Activated T-cell treated with anti-CD3 and anti-CD28 coated beads for 24 hours (primary cell): ENCODE results near the gene LPA.
A peak's percentile ranks its signal among the peaks of the same experiment; 100 is the strongest.
"Not testable (repeated sequence)": the region's sequence is repeated elsewhere in the genome, so short reads cannot be mapped to it uniquely, and the experiment has no call there.

Experiments
- DNase-seq: peaks from one replicate; pipeline ENCODE4 v3.0.0-alpha.2; 2020; ENCODE audit warnings: low read depth

Gene LPA

DNA sequence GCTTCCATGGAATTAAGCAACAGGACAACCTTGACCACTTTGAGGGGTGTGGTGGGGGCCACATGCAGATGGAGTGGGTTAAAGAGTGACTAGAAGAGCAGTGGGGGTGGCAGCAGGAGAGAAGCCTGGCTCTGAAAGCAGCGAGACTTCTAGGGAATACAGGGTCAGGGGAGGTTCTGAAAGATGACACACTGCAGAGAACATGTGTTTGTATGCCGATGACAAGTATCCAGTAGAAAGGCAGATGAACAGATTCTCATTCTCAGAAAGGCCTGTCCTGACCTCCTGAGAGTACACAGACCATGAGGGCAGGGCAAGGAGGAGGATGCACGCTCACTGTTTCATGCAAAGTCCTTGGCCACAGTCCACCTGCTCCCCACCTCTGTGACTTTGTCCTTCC is 2.9 kb downstream of the LPA start:
- no peak for DNase-seq

- DNase-seq, result no peak
Observed at GRCh38 chr6:160659562-160659961, 4.5 kb downstream of the LPA start.

- DNase-seq, result no peak
Observed at GRCh38 chr6:160634706-160635105, 29.4 kb downstream of the LPA start.

DNA sequence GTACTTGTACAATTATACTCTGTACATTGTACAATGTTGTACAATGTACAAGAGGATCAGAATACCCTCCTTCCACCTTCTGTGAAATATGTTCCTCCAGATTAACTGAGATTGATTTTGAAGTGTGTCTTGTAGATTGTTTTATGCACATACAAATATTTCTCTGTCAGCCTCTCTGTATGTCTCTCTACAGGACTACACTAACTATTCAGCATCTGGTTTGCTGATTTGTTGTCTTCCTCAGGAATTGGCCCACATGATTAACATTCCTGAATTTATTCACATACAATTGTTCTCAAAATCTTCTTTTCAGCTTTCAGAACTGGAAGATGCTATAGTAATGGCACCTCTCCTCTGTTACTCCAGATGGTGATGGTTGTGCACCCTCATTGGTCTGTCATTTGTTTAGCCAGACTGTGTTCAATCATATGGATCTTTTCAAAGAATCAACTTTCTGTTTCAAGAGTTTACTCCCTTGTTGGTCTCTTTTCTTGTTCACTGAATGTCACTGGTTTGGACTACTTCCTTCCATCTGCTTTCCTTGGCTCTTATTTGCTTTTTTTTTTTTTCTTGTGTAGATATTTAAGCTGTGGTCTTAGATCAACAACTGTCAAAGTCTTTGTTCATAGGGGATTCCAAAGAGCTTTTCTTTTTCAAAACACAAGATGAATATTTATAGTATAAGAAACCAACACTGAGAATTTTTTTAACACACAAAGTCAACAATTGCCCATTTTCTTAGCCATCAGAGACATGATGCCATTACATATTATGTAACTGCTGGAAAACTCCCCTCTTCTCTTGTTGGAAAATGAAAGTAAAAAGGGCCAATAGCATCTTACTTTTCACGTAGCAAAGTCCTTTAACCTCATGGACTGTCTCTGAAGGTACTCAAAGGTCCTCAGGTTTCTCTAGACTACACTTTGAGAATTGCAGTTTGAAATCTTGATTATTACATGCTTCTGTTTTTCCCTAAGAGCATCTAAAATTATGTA is 67.9 kb downstream of the LPA start:
- no peak for DNase-seq

DNA sequence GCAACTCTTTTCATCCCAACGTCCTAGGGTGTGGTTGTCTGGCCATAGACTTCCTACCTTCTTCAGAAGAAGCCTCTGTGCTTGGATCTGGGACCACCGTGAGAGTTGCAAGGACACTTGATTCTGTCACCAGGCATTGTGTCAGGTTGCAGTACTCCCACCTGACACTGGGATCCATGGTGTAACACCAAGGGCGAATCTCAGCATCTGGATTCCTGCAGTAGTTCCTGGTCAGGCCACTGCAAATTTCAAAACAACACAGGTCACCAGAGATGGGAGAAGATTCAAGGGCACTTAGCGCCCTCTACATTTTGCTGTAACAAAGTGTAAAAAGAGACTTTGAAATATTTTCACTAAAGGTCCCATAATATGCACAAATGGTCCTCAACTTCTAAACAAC is 68.8 kb downstream of the LPA start:
- not testable (repeated sequence) for DNase-seq

DNA sequence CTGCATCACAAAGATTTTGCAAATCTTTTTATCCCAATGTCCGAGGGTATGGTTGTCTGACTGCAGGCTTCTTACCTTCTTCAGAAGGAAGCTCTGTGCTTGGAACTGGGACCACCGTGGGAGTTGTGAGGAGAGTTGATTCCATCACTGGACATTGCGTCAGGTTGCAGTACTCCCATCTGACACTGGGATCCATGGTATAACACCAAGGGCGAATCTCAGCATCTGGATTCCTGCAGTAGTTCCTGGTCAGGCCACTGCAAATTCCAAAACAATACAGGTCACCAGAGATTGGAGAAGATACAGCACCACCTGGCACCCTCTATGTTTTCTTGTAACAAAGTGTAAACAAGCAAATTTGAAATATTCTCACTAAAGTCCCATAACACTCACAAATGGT is 77.7 kb downstream of the LPA start:
- DNase-seq, result no peak

DNA sequence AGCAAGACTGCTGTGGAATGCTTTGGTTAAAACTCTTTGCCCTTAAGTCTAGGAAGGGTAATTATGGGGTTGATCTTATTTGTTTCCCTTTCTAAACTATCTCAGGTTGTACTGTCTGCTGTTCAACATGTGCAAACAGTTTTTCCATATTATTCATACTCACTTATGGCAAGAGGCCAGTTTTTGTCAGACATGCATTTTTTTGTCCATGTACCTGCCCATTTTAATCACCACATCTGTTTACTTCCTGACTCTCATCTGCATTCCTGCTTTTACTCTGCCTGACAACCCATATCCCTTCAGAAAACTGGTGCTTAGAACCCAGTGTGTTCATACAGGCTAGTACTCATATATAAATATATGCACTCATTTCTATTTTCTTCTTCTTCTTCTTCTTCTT is 80.3 kb downstream of the LPA start:
- no peak for DNase-seq

DNA sequence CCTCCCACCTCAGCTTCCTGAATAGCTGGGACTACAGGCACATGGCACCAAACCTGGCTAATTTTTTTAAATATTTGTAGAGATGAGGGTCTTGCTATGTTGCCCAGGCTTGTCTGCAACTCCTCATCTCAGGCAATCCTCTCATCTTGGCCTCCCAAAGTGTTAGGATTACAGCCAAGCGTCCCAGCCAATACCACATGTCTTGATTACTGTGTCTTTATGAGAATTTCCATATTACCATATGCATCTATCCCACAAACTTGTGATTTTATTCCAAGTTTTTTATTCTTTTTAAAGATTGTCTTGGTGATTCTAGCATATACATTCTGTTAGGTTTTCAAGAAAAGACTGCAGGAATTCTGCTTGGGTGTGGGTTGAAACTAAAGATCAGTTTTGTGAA is 82.7 kb downstream of the LPA start:
- DNase-seq, result no peak

DNA sequence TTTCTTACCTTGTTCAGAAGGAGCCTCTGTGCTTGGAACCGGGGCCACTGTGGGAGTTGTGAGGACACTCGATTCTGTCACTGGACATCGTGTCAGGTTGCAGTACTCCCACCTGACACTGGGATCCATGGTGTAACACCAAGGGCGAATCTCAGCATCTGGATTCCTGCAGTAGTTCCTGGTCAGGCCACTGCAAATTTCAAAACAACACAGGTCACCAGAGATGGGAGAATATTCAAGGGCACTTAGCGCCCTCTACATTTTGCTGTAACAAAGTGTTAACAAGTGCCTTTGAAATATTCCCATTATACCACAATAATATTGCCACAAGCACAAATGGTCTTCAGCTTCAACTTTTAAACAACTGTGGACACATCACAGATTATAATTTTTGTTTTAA is 85.6 kb downstream of the LPA start:
- not testable (repeated sequence) for DNase-seq

- no peak for DNase-seq
Observed at GRCh38 chr6:160573943-160574342, 90.1 kb downstream of the LPA start.

DNA sequence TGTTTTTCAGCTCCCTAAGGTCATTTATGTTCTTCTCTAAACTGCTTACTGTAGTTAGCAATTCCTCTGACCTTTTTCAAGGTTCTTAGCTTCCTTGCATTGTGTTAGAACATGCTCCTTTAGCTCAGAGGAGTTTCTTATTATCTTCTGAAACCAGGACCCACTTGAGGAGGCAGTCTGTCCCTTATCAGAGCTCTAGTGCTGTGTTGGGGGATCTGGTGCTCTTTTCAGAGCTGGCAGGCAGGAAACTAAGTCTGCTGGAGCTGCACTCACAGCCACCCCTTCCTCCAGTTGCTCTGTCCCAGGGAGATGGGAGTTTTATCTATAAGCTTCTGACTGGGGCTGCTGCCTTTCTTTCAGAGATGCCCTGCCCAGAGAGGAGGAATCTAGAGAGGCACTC is 92.9 kb downstream of the LPA start:
- not testable (repeated sequence) for DNase-seq

DNA sequence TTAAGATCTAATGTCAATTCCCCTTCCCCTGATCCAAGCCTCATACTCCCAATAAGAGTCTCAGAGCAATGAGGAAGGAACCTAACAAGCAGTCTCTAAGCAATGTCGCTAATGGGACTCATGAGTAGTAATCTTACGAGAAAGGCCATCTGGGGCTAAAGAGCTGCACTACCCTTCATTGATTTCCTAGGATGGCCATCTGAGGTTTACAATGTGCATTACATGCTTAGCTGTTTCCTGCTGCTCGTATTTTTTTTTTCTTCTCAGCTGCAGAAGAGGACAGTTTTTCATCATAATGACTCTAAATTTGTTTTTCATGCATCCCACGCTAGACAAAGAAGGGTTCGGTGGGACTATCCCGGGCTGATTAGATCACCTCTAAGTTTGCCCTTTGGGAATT is 119.3 kb downstream of the LPA start:
- no peak for DNase-seq

GRCh38 chr6:160535270-160535669 is 128.8 kb downstream of the LPA start:
- no peak for DNase-seq

- DNase-seq, result peak; percentile 58
Observed at GRCh38 chr6:160534050-160534696, 129.9 kb downstream of the LPA start.

DNA sequence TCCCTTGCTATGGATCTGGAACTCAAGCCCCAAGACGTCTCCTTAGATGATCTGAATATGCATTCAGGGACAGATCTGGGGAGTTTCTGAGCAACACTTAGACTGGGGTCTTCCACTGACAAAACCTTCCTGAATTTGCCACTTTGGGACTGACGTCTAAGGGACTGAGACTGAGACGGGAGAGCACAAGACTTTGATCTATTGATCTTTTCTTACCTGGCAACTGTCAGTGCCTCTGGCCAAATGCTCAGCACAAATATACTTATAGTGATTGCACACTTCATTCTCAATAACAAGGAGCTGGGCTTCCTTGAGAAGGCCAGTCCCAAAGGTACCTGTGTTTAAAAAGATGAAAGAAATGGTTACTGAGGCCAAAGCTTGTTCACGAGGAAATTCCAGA is 131.8 kb downstream of the LPA start:
- no peak for DNase-seq

DNA sequence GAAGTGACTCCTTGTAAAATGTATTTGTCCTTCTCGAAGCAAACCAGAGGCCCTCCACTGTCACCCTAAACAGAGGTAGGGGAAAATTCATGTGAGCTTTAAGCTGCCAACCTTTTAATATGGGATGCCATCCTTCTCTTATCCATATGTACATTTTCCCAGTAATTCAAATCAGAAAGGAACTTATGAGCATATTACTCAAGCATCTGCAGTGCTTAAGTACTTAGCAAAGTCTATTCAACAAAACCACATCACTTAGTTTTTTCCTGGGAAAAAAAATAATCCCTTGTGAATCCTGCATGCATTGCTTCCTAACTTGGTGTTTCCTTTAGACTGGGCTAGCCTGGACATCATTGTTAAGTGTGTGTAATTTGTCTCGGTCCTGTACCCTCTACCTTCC is 132.2 kb downstream of the LPA start:
- DNase-seq, result no peak

DNA sequence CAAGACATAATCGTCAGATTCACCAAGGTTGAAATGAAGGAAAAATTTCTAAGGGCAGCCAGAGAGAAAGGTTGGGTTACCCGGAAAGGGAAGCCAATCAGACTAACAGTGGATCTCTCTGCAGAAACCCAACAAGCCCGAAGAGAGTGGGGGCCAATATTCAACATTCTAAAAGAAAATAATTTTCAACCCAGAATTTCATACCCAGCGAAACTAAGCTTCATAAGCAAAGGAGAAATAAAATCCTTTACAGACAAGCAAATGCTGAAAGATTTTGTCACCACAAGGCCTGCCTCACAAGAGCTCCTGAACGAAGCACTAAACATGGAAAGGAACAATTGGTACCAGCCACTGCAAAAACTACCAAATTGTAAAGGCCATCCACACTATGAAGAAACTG is 134.6 kb downstream of the LPA start:
- DNase-seq, result not testable (repeated sequence)

- DNase-seq, result no peak
Observed at GRCh38 chr6:160523223-160523622, 140.9 kb downstream of the LPA start.

- DNase-seq, result peak; percentile 69
Observed at GRCh38 chr6:160520043-160520904, 143.8 kb downstream of the LPA start.

DNA sequence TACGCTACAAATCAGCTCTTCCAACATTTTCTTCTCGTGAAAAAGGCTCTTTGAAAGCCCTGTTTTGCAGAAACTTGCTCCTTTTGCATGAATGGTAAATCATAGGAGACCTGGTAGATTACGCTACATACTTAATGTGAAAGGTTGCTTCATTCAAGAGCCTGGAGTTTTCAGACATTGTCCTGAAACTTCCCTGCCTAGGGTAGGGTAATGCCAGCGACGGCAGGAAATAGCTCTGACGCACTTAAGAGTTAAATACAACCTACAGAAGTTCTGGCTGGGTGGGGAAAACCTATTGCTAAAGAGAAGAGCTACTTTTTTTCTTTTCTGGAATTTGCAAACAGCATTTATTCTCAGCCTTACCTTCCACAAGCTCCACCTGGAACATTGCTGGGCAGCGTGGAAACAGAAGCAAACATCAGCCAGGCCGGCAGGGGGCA is 144.5 kb downstream of the LPA start:
- no peak for DNase-seq

GRCh38 chr6:160519133-160519532 is 144.9 kb downstream of the LPA start:
- DNase-seq, result no peak

DNA sequence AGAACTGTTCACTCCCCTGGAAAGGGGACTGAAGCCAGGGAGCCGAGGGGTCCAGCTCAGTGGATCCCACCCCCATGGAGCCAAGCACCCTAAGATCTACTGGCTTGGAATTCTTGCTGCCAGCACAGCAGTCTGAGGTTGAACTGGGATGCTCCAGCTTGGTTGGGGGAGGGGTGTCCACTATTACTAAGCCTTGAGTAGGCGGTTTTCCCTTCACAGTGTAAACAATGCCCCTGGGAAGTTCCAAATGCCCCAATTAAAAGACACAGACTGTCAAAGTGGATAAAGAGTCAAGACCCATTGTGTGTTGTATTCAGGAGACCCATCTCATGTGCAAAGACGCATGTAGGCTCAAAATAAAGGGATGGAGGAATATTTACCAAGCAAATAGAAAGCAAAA is 150.2 kb downstream of the LPA start:
- no peak for DNase-seq
